Ectodermal cell (in vitro differentiated cells): Measurements from ENCODE around the gene HBS1L.

Experiments used
- H3K27ac ChIP-seq: 2 replicates; pipeline ENCODE4 v1.7.0; 2013; ENCODE audit warnings: mild to moderate bottlenecking, low read depth, low read length; ENCODE audit not compliant: insufficient read depth, poor library complexity, severe bottlenecking
- H3K27me3 ChIP-seq: 2 replicates; pipeline ENCODE4 v1.7.0; 2013; ENCODE audit warnings: mild to moderate bottlenecking, low read length; ENCODE audit not compliant: insufficient read depth, control insufficient read depth, poor library complexity, severe bottlenecking
- H3K36me3 ChIP-seq: one replicate; pipeline ENCODE4 v1.7.0; 2013; ENCODE audit warnings: low read length; ENCODE audit not compliant: control insufficient read depth, insufficient read depth
- H3K4me1 ChIP-seq: one replicate; pipeline ENCODE4 v1.7.0; 2013; ENCODE audit warnings: low read length; ENCODE audit not compliant: control insufficient read depth, insufficient read depth
- H3K4me3 ChIP-seq: 2 replicates; pipeline ENCODE4 v1.7.0; 2013; ENCODE audit warnings: low read depth, low read length, control low read depth; ENCODE audit not compliant: insufficient read depth
- H3K9me3 ChIP-seq: 2 replicates; pipeline ENCODE4 v1.7.0; 2013; ENCODE audit warnings: mild to moderate bottlenecking, low read length, moderate library complexity; ENCODE audit not compliant: control insufficient read depth
- WGBS, 2 experiments: methylation state at CpG; one replicate each; pipeline ENCODE4 v1.1.7; 2013; ENCODE audit warnings: missing lambda C conversion rate in 2 of 2; 5-methylcytosine and 5-hydroxymethylcytosine counted together

HBS1L gene

DNA sequence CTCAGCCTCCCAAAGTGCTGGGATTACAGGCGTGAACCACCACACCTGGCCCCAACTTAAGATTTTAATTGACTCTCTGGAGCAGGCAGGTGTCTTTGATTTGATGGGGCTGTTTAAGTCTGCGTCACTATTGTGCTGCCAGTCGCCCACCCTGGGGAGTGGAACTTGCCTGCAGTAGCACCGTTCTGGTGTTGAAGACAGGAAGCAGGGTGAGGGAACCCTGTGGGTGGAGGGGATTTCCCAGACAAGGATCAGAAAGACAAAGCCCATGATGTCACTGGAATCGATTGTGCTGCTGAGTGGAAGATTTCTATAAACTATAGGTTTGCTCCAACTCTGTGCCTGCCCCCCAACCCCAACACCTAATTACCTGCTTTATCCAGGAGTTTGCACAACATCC lies 115.7 kb downstream of the HBS1L start:
- Histone ChIP-seq H3K4me3 (no peak overlapping the region), H3K9me3 (no peaks in the 10 kb centered on the region), H3K4me1 (no peaks in the 10 kb centered on the region), H3K27ac (no peak overlapping the region), H3K36me3 (no peaks in the 10 kb centered on the region), H3K27me3 (no peaks in the 10 kb centered on the region)
- WGBS, 2 experiments = 80 to 89% methylated on average over 5 of the region's 5 CpGs

DNA sequence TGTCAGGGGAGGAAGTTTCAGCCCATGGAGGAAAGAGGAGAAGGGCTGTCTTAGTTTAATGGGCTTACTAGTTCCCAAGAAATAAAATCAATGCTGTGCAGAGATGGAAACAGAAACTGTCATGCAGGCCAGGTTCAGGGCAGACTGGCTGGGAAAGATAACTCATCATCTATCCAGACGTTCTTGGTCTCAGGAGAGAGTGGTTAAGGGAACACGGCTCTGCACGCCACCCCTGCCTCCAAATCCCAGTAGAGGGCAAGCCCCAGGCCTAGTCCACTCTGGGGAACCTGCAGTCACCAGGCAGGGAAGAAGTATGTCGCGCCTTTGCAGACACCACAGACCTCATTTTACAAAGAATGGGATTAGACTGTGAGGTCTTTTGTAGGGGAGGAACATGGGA lies 117.2 kb downstream of the HBS1L start:
- no peaks in the 10 kb centered on the region for H3K4me1 ChIP-seq
- no peaks in the 10 kb centered on the region for H3K27me3 ChIP-seq
- no peaks in the 10 kb centered on the region for H3K36me3 ChIP-seq
- no peaks in the 10 kb centered on the region for H3K9me3 ChIP-seq
- no peak overlapping the region for H3K27ac ChIP-seq
- H3K4me3 ChIP-seq = no peak overlapping the region
- WGBS, 2 experiments = 89 to 90% methylated on average over 5 of the region's 5 CpGs

DNA sequence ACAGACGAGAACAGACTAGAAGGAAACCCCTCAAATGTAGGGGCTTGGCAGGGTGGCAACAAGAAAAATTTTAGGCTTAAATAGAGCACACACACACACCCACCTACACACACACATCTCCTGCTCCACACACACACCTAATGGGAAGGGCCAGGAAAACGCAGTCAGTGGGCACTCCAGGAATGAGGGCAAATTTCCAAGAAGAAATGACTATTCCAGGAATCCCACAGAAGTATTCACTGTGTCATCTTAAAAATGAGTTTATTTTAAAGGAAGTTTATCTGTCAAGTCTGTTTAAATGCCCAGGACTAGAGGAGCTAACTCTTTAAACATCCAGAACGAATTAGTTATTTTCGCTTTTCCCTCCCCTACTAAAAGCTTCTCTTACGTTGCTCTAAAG lies 117.7 kb downstream of the HBS1L start:
- H3K4me3 ChIP-seq = no peak overlapping the region
- no peaks in the 10 kb centered on the region for H3K4me1 ChIP-seq
- WGBS, 2 experiments = 91 to 94% methylated on average over 5 of the region's 5 CpGs
- no peaks in the 10 kb centered on the region for H3K27me3 ChIP-seq
- H3K36me3 ChIP-seq = no peaks in the 10 kb centered on the region
- no peak overlapping the region for H3K27ac ChIP-seq
- H3K9me3 ChIP-seq = no peaks in the 10 kb centered on the region

DNA sequence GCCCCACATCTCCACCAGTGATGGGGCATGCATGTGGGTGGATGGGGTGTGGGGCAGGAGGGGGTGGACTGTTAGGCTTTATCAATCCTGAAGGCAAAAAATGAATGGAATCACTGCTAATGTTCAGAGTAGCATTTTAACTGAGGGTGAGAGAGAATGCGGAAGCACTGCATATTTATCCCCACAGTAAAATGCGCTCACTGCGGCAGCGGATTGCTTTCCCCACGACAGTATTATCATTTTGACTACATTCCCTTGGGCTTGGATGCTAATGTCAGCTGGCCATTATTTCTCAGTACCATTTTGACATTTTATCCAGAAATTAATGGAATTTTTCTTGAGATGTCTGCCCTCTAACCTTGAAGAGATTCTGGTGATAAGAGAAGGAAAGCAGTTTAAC lies 118.1 kb downstream of the HBS1L start:
- no peaks in the 10 kb centered on the region for H3K36me3 ChIP-seq
- H3K4me3 ChIP-seq = no peak overlapping the region
- WGBS, 2 experiments = 88 to 95% methylated on average over 5 of the region's 5 CpGs

DNA sequence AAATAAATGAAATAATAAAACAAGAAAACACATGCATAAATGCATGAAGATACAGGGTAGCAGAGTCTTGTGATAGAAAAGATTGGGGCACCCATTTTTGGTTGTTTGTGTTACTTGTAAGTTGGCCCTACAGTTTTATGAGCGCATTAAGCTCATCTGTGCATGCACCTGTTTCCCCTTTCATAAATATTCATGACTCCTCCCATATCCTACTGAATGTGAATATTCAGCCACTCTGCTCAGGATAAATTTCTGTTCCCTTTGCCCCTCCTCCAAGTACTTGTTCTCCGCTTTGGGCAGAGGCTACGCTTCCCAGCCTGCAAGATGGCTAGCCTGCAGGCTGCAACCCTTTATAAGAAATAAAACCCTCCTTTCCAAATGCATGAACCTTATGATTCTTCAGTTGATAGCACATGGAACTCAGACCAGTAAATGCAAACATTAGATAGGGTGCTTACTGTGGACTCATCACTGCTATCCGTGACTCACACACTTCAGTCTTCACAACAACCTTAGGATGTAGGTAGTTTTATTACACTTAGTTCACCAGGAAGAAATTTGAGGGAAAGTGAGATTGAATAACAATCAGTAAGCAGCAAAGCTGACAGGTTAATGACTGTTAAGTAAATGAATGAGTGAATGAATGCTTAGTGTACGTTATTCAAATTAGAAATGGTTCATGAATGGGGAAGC lies 119.7 kb downstream of the HBS1L start:
- Histone ChIP-seq H3K27ac (no peak overlapping the region), H3K36me3 (no peaks in the 10 kb centered on the region)

More for the DNA sequence above, 118.1 kb downstream of the HBS1L start:
- no peaks in the 10 kb centered on the region for H3K27me3 ChIP-seq
- no peaks in the 10 kb centered on the region for H3K9me3 ChIP-seq
- H3K4me1 ChIP-seq = no peaks in the 10 kb centered on the region
- no peak overlapping the region for H3K27ac ChIP-seq

DNA sequence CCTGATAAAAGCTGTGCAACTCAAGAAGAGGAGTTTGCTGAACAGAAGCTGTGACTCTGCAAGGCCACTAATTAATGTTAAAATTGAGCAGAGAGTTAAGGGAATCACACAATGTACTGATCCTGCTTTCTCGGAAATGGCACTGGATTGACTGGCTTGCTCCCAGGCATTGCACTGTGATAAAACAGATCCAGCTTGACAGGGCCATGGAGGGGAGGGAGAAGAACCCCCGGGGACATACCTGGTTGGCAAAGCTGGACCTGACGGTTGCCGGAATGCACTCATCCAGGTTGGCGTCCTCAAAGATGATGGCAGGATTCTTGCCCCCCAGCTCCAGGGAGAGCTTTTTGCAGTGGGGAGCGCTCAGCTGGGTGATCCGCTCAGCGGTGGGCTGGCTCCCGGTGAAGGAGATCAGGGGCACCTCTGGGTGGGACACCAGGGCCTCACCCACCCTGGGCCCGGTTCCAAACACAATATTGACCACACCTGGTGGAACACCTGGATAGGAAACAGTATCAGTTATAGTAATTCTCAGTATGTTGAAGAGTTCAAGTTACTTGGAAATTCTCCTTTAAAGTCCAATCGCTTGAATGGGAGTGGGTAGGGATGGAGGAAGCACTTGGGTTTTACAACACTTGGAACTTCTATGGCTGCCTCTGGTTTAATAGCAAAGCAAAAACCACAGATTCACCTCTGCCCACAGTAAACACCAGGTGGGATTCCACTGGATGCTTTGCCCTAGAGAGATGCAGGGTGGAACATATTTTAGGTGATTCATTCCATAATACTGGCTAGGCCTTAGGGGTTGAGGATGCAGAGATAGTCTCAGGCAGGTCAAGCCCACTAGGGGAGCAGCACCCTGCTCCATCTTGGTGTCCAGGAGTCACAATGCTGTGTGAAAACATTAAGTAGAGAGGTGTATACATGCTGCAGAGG lies 121.8 kb downstream of the HBS1L start:
- no peaks in the 10 kb centered on the region for H3K36me3 ChIP-seq
- H3K27me3 ChIP-seq = no peaks in the 10 kb centered on the region
- H3K4me1 ChIP-seq = no peaks in the 10 kb centered on the region
- no peak overlapping the region for H3K4me3 ChIP-seq
- no peaks in the 10 kb centered on the region for H3K9me3 ChIP-seq
- no peak overlapping the region for H3K27ac ChIP-seq
- WGBS, 2 experiments = 94 to 96% methylated on average over 11 of the region's 11 CpGs

More for the DNA sequence above, 119.7 kb downstream of the HBS1L start:
- Histone ChIP-seq H3K4me3 (no peak overlapping the region), H3K9me3 (no peaks in the 10 kb centered on the region), H3K27me3 (no peaks in the 10 kb centered on the region), H3K4me1 (no peaks in the 10 kb centered on the region)
- 92 to 93% methylated on average over 4 to 5 of the region's 5 CpGs for WGBS, 2 experiments

DNA sequence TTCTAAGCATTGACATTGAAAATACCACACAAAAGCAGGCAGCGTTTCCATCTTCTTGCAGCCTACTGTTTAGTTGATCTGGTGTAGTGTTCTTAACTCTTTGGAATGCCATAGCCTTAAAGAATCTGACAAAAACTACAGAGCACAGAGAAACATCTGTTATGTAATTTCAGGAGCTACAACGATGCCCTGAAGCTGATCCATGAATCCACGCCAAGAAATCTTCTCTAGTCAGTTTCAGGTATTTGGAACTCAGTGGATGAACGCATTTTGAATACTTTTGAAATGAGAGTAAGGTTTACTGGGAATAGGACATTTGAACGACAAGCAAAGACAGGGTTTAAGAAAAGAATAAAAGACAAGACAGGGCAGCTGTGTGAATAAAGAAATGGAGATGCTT lies 122.5 kb downstream of the HBS1L start:
- no peaks in the 10 kb centered on the region for H3K27me3 ChIP-seq
- no peaks in the 10 kb centered on the region for H3K36me3 ChIP-seq
- H3K4me3 ChIP-seq = no peak overlapping the region
- no peaks in the 10 kb centered on the region for H3K9me3 ChIP-seq
- no peaks in the 10 kb centered on the region for H3K4me1 ChIP-seq
- no peak overlapping the region for H3K27ac ChIP-seq
- 72 to 75% methylated on average over 5 of the region's 5 CpGs for WGBS, 2 experiments

DNA sequence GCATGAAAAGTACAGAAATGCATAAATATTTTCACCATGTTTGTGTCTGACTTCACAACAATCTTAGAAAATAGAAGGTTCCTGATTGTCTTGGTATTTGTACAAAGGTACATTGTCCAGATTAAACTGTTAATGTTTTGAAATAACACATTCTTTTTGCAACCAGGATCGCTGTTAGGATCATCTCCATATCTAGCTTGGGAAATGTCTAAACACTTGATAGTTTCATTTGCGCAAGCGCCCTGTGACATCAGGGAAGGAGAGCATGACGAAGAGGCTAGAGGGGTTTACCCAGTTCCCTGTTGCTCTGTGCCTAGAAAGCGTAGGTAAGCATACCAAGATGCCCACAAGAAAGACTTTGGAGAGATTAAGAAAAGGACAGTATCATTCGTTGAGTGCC lies 124.2 kb downstream of the HBS1L start:
- 95 to 96% methylated on average over 6 of the region's 6 CpGs for WGBS, 2 experiments
- Histone ChIP-seq H3K27ac (no peak overlapping the region), H3K4me3 (no peak overlapping the region), H3K27me3 (no peaks in the 10 kb centered on the region), H3K4me1 (no peaks in the 10 kb centered on the region), H3K36me3 (no peaks in the 10 kb centered on the region), H3K9me3 (no peaks in the 10 kb centered on the region)

DNA sequence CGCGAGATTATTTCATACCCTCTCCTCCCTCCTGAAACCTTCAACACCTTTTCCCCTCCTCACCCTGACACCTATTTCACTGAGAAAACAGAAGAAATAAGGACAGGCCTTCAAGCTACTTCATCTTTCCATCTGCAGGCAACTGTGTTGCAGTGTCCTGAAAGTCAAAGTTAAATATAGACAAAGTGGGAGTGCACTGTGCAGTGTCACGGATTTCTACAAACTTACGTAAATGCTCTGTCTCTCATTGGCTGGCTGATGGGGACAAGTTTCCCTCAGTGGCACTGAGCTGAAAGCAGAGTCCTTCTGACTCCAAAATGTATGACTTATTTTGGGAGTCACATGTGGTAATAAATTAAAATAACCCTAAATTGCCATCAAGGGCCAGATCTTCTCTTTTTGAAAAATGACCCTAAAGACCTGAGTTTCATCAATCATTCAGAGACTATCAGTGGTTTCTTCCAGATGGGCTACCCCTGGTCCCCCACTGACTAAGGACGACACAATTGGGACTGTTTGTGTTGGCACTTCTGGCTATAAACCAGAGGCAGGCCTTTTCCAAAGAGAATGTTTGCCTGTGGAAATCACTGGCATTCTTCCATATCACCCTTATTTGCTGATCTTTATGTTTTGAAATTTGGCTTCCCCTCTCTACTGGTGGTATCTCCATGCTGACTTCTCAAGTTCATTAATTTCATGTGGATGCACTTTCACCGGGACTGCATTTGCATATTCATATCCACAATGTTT lies 126.3 kb downstream of the HBS1L start:
- Histone ChIP-seq H3K9me3 (no peaks in the 10 kb centered on the region), H3K27me3 (no peaks in the 10 kb centered on the region), H3K27ac (no peak overlapping the region), H3K4me3 (no peak overlapping the region), H3K36me3 (no peaks in the 10 kb centered on the region), H3K4me1 (no peaks in the 10 kb centered on the region)
- 91 to 94% methylated on average over 6 of the region's 6 CpGs for WGBS, 2 experiments

DNA sequence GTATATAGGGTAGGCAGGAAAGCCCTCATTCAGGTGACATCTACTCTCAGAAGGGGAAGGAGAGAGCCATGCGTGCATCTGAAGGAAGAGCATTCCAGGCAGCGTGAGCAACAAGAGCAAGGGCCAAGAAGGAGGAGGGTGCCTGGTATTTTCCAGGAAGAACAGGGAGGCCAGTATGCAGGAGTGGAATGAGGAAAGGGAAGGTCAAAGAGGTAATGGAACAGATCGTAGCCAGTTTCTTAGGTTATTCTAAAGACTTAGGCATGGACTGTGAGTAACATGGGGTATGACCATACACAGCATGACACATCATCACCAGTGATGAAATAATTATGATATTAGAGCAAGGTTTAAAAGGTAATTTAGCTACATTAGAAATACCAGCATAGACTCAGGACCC lies 128.8 kb downstream of the HBS1L start:
- H3K4me3 ChIP-seq = no peak overlapping the region
- H3K36me3 ChIP-seq = no peaks in the 10 kb centered on the region
- H3K4me1 ChIP-seq = no peaks in the 10 kb centered on the region
- 92 to 97% methylated on average over 3 of the region's 3 CpGs for WGBS, 2 experiments
- no peak overlapping the region for H3K27ac ChIP-seq
- H3K9me3 ChIP-seq = no peaks in the 10 kb centered on the region
- no peaks in the 10 kb centered on the region for H3K27me3 ChIP-seq
